Activated naive CD8-positive, alpha-beta T cell treated with anti-CD3 and anti-CD28 coated beads, Interleukin-2, amount 50 U/mL, for 16 hours (primary cell): ENCODE results near the gene CDH8.

Experiments used
- DNase-seq: peaks from one replicate; pipeline ENCODE4 v3.0.0-alpha.2; 2020; ENCODE audit warnings: low read depth, low spot score

CDH8 gene, protein sequence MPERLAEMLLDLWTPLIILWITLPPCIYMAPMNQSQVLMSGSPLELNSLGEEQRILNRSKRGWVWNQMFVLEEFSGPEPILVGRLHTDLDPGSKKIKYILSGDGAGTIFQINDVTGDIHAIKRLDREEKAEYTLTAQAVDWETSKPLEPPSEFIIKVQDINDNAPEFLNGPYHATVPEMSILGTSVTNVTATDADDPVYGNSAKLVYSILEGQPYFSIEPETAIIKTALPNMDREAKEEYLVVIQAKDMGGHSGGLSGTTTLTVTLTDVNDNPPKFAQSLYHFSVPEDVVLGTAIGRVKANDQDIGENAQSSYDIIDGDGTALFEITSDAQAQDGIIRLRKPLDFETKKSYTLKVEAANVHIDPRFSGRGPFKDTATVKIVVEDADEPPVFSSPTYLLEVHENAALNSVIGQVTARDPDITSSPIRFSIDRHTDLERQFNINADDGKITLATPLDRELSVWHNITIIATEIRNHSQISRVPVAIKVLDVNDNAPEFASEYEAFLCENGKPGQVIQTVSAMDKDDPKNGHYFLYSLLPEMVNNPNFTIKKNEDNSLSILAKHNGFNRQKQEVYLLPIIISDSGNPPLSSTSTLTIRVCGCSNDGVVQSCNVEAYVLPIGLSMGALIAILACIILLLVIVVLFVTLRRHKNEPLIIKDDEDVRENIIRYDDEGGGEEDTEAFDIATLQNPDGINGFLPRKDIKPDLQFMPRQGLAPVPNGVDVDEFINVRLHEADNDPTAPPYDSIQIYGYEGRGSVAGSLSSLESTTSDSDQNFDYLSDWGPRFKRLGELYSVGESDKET

DNA sequence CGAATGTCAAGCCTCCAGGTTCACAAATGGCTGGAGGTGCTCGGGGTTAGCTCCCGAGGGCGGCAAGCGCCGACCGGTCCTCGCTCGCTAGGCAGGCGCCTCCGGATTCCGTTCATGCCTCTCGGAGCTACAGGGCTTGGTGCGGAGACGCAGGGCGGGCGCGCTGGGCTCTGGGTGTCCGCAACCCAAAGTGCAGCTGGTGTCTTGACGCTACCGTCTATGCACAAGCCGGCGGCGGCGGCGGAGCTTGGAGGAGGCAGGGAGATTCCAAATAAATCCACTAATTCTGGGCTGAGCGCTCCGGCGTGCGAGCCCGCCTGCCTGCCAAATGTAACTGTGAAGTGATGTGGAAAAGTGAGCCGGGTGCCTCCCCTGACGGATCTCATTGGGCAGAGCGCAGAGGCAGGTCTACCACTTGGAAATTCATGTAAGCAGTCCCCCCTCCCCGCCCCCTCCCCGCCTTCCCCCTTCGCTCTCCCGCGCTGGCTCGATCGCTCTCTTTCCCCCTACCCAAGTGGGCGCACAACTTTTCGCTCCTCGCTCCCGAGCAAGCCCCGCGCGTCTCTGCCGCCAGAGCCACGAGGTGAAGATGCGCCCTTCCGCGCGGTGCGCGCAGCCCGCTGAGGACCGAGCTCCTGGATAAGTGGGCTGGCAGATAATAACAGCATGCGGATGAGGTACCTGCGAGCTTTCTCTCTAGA, at the start of gene CDH8:
TSS of gene CDH8 (minus strand) at position 338 of the 701 bp plus-strand sequence. CDS start 15,035 bp downstream, outside the sequence.
- no peak for DNase-seq

DNA sequence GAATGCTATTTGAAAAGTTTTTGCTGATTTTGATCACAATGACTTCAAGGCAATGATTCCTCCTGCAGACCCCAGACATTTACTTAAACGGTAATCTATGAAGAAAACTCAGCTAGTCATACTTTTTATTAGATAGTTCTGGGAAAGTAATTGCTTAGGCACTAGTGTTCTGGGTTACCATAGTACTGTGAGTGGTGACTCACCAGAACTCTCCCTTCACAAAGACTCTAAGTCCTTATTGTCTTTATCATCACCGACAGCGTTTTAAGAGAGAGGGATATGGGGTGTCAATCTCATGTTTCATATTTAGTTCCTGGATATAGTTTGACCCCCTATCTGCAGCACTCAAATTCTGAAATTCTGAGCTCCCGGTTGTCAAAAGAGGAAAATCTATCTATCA, 43.0 kb upstream of the CDH8 start:
- DNase-seq = no peak

DNA sequence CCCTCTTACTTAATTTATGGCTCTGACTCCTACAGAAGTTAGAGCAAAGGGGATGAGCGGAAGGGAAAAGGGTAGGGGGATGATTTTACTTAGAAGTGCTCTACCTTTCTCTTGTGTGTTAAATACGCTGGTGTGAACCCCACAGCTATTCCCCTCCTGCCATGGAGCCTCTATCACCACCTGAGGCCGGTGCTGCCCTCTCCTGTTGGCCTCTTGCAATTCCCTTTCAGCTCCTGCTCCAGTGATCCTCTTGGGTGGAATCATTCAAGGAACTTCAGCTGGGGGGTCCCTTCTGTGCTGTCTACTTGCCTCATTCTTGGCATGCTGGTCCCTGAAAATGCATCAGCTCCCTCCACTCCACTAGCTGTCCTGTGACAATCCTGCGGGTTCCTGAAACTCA, 41.8 kb upstream of the CDH8 start:
- no peak for DNase-seq

DNA sequence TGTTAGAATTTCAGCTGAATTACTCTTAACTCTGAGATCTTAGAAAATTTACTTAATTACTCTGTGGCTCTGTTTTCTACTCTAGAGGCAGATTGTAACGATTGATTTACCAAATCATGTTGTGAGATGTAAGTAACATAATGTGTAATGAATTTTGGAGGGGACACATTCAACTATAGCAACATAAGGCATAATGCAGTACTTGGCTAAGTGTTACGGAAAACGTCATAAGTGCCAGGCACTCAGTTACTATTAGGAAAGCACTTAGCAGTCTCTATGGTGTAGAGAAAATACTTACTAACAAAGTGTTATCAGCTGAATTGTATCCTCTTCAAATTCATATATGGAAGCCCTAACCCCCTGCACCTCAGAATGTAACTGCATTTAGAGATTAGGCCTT, 40.6 kb upstream of the CDH8 start:
- DNase-seq = no peak

DNA sequence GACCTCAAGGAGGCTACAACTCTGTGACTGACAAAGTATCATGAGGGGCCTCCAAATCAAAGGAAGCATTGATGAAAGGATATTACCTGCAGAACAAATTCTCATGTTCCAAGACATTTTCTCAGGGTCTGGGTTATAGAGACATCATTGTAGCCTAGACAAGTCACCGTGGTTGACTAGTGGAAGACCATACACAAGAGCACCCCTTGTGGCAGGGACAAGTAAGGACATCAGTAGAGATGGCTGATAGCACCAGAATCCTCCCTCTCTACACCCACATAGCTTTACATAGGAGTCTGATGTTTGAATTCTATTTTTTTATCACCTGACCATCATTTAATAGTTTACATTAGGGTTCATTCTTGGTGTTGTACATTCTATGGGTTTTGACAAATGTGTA, 32.5 kb upstream of the CDH8 start:
- no peak for DNase-seq

DNA sequence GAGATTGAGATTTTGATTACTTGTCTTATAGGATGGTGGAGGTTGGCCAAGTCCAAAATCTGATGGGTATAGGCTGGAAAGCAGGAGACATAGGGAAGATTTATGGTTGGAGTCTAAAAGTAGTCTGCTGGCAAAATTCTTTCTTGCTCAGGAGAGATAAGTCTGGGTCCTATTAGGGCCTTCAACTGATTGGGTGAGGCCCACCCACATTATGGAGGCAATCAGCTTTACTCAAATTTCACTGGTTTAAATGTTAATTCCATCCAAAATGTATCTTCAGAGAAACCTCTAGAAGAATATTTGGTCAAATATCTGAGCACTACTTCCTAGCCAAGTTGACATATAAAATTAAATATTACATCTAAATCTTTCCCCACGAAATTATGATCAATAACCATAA, 31.7 kb upstream of the CDH8 start:
- no peak for DNase-seq

DNA sequence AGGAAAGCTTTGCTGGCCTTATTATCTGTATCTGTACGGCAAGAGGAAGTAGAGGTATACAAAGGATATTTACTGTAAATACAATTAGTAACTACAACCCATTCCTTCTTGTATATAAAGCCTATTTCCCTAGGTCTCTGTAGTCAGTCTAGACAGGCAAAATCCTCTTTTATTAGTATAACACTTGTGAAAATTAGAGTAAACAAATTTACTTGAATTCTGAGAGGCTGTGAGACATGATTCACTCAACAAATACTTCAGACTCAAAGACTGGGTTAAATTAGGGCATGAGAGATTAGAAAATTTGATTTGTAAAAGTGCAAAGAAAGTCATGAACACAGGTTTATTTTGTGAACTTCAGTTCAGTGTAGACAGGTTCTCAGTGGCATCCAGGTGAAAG, 30.9 kb upstream of the CDH8 start:
- no peak for DNase-seq

DNA sequence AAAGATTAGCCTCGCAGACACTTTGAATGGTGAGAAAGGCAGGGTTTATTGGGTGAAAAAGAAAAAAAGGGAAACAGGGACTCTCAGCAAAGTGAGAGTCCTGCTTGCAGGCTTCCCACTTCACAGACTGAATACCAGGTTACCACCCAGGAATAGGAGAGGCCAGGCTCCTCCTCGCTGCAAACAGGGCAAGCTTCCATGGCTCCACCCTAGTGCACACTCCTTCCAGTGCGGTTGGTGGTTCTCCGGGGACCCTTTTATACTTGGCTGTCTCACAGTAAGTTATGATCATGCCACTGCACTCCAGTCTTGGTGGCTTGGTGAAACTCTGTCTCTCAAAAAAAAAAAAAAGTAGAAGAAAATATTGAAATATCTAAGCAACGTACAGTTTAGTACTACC, 30.5 kb upstream of the CDH8 start:
- DNase-seq = no peak

DNA sequence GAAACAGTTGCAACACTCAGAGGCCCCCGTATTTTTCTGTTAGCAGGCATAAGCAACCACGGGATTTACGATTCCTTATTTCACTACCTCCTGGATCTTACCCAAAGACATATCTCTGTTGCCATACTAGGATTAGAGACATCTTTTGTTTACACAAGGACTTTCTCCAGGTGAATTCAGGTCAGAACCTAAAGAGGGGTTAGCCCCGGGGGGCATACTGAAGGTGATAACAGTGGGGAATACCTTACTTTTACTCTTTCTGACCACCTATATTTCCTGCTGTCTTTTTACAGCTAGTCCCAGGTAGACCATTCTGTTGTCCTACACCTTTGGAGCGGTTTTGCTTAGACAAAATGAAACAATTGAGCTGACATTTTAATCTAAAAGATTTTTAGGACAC, 27.9 kb upstream of the CDH8 start:
- no peak for DNase-seq

DNA sequence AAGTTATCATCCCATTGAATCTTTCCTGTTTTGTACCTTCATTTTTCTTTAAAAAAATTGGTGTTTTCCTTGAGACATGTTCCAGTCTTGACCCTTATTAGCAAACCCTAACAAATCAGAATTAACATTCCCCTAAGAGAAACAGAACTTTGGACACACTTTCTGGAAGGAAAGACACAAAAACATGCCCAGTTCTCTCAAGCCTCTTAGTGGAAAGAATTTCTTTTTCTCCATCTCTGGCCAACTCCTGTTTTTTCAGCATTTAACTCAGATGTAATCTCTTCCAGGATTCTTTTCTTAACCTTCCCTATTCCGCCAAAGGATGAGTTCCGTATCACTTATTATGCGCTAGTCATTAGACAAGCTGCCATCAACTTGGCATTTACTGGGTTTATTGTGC, 23.9 kb upstream of the CDH8 start:
- DNase-seq = no peak

DNA sequence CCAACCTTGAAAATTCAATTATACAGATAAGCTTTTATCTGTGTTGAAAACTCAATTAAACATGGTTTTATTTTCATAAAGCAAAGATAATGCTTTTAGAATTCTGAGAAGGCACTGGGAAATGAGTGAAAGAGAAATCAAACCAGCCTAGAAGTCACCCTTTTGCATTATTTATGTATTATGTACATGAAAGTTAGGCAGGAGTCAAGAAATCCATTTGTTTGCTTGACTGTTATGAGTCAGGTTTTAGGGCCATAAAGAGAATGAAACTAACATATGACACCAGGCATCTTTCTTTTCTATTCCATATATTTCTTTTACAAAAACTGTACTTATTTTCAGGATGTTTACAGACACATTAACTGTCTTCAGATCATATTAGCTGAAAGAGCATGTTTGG, 23.3 kb upstream of the CDH8 start:
- DNase-seq = no peak

DNA sequence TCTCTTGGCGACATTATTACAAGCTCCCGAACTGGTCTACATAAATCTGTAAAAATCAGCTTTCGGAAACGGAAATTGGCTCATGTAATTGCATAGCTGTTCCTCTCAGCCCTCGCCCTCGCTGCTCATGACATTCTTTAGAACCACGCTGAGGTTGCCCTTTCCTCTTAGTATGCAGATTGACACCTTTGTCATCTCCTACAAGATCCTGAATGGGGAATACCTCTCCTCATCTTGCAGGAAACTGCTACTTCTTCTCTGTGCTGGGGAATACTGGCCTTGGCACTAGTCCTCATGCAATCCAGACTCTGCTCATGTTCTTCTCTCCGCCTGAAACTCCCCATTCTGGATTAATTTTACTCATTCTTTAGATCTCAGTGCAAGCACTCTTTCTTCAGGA, 22.2 kb upstream of the CDH8 start:
- no peak for DNase-seq

DNA sequence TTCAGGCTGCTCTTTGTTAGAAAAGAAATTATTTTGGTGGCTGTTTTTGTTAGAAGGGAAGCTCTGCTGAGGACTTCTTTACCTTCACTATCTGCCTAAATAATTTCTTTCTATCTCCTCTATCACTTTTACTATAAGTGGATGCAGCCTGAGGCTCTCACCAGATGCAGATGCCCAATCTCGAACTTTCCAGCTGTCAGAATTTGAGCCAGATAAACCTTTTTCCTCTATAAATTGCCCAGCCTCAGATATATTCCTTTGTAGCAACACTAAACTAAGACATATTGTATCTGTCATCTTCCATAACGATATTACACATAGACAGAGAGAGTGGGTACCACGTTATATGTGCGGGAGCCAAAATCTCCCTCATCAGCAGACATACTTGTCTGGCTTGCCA, 15.7 kb upstream of the CDH8 start:
- no peak for DNase-seq

DNA sequence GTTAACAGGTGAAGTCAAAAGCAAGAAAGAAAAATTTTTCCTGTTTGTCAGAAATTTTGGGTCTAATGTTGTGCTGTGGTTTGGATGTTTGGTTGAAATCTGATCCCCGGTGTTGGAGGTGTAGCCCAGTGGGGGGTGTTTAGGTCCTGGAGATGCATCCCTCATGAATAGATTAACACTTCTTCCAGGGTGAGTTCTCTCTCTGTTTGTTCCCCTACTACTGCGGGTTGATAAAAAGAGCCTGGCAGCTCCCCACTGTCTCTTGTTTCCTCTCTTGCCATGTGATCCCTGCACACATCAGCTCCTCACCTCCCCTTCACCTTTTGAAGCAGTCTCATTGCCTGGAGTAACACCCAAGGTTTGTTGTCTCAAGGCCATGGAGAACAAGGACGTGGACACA, 14.6 kb upstream of the CDH8 start:
- no peak for DNase-seq

DNA sequence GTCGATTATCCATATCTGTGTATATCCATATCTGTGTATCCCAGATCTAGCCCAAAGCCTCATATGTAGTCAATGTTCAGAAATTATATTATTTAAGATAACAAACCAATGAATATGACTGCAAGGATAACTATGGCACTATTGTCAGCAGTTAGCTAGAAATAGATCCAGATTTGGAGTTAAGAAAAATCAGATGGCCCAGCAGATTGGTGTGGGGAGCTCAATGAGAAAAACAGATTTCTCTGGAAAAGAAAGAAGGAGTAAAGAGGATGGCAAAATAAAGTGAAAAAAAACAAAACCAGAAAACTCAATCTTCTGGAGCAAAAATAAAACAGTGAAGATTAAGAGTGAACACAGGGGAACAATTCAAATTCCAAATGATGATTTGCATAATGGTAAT, 10.6 kb upstream of the CDH8 start:
- DNase-seq = no peak

DNA sequence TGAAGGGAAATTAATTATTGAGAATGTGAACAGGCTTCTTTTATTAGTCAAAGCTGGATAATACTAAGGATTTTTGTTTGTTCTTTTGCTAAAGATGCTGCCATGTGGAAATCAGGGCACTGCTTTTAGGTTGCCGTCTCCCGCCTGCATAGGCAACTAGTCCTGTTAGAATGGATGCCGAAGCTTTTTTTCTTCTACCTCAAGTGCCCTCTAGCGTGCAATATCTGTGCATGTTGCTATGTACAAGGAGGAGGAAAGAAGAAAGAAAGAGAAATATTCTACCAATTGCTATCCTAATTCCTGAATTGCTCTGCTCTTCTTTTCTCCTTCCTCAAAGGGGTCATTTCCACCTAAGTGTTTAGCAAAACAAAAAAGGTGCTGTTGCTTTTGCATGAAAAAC, 5.2 kb upstream of the CDH8 start:
- no peak for DNase-seq

DNA sequence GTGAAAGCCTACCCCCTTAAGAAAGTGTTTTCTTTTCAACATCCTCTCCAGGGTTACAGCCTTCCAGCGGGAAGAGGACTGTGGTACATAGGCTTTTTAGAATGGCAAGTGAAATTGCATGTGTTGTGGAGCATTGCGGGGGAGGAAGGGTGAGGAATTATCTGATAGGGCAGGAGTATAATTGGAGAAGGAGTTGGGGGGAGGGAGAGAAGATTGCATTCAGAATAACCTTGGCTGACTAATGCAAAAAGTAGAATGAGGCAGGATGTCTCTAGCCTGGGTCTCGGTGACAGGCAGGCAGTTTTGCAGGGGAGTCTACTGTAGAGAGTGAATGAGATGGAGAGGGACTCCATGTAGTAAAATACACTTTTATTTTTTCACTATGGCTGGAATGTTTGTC, 2.4 kb upstream of the CDH8 start:
- no peak for DNase-seq

DNA sequence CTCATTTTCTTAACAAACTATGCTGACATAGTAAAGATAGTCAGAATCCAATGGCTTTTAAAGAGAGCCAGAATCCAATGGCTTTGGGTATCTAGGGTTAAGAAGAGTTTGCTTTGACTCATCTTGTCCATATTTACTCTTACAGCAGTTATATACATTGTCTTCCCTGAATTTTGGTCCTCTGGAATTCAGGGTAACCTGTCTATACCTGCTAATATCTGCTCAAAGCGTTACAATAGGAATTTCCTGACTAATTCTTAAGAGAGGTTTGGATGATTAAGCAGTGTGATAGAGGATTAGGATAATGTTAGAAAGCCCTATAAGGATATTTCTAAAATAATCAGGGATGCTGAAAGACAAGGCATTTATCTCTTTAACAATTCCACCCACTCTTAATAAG, 2.0 kb upstream of the CDH8 start:
- no peak for DNase-seq

DNA sequence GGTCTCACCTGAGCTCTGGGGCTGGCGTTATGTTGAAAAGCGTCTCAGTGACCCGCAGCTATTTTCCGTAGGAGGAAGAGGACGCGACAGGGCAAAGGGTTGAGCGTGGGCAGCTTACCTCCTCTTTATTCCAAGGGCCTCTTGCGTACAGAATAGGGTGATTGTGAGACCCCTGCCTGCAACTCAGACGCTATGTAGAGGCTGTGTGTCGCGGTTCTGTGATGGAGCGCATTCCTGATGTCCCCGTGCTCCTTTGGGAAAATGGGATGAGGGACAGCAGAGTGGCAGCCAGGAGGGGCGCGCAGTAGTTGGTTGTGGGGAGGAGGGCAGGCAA, 531 bp upstream of the CDH8 start:
- DNase-seq = no peak

DNA sequence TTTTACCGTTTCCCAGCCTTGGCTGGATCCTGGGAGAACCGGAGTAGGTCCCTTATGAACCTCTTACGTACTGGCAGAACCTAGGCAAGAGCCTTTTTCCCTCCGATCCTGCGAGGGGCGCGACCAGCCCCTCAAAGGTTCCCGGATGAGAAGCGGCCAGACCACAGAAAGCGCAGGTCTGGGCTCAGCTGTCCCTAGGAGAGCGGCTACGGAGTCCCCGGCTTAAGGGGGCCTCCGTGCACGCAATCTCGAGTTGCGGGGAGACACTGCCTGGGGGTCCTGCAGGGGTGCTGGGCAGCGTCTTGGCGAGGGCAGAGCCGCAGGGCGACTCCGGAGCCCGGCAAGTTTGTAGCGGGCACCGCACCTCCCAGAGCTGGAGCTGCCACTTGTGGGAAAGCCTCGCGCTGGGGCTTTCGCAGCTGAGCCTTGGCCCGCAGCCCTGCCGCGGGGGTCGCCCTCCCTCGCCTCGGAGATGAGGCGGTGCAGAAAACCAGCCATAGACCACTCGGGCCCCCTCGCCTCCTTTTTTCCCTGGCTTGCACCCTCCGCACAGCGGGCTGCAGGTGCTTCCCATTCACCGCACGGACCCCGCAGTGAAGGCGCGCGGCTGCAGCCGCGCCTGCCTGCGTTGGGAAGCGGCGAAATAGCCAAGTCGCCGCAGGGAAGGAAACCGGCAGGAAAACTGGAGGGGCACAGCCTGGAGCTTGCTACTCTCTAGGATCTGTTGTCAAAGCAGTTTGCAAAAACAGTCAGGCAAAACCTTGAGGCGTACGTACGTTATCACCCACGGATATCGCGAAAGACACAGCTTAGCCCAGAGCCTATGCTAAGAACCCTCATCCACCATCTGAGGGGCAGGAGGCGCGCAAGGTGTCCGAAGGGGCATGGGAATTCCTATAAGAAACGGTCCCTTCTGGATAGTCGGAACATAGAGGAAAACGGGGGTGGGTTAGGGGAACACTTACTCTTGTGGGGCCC, 834 bp downstream of the CDH8 start:
- DNase-seq = no peak
